Measurements from ENCODE around the gene NMT1. TPM values are rescaled to one million over a fixed set of nuclear protein-coding genes. Genes with fewer than 3 reads are reported as not detected.
A peak's percentile ranks its signal among the peaks of the same experiment; 100 is the strongest.

Gene NMT1
- total and polyA plus RNA-seq, 2 experiments from 2014 or later: 95.6 to 298 TPM

GRCh38 chr17:45092911-45093430, 31.9 kb downstream of the NMT1 start:
- Histone ChIP-seq H3K36me3 (ENCODE audit: insufficient read depth) (peaks cover 44% of the 10 kb centered on the region), H3K27ac (ENCODE audit: low read depth) (0 out of 2 replicates have a peak overlapping the region, but pooled peaks have one; percentile 9), H3K4me3 (no peak overlapping the region), H2AFZ (no peak overlapping the region), H3F3A (replicated peaks; ENCODE audit: low read depth) (peaks cover 9% of the 10 kb centered on the region; the same call in 1 of the 2 replicates), H3K79me2 (replicated peaks; ENCODE audit: insufficient read depth) (no peaks in the 10 kb centered on the region), H3K9me2 (ENCODE audit: insufficient read depth) (no peaks in the 10 kb centered on the region), H3K4me1 (ENCODE audit: insufficient read depth) (no peaks in the 10 kb centered on the region), H4K20me1 (replicated peaks; ENCODE audit: insufficient read depth) (peaks cover 25% of the 10 kb centered on the region; the same call in 1 of the 2 replicates), H3K27me3 (ENCODE audit: insufficient read depth) (no peaks in the 10 kb centered on the region), H3K4me2 (no peak overlapping the region)
- no peak for DNase-seq (ENCODE audit: low spot score)
- Mint-ChIP-seq H3K27me3 (ENCODE audit: insufficient read depth, low read depth, poor library complexity) (peaks cover 3% of the 10 kb centered on the region), H3K27ac (no peak overlapping the region; the same call in 1 of the 2 replicates), H3K9me3 (no peaks in the 10 kb centered on the region), H3K4me1 (peaks cover 8% of the 10 kb centered on the region), H3K36me3 (ENCODE audit: low read depth) (peaks cover 80% of the 10 kb centered on the region), H3K4me3 (no peak overlapping the region)
- TF ChIP-seq NANOG (IDR thresholded peaks at IDR 0.05; ENCODE audit: borderline replicate concordance) (no peak), ZNF462 (CRISPR knock-in tag; IDR thresholded peaks at IDR 0.05) (no peak), REST (IDR thresholded peaks at IDR 0.05; ENCODE audit: unreplicated experiment) (no peak), ZNF114 (CRISPR knock-in tag; IDR thresholded peaks at IDR 0.05) (no peak), POLR2AphosphoS5 (IDR thresholded peaks at IDR 0.05; ENCODE audit: low read depth) (no peak), ZNF331 (CRISPR knock-in tag; IDR thresholded peaks at IDR 0.05; ENCODE audit: low read depth) (no peak), CTCF (conservative IDR thresholded peaks at IDR 0.05; ENCODE audit: low read depth in 2 of 2) (no peak), ETS1 (IDR thresholded peaks at IDR 0.05) (no peak)
- ATAC-seq: no peak
